Measurements from ENCODE around the gene WDFY3.

WDFY3 gene

GRCh38 chr4:84924434-84924833 lies 42.1 kb downstream of the WDFY3 start:
- no peaks in the 10 kb centered on the region for H3F3A ChIP-seq (ENCODE audit: insufficient read depth)
- H3K4me3 ChIP-seq (ENCODE audit: insufficient read depth, low read length, poor library complexity, severe bottlenecking) = no peak overlapping the region
- no peaks in the 10 kb centered on the region for H3K27me3 ChIP-seq (ENCODE audit: low read length)
- no peaks in the 10 kb centered on the region for H3K79me2 ChIP-seq (ENCODE audit: insufficient read depth, low read length)
- no peak overlapping the region for H3K9ac ChIP-seq (ENCODE audit: low read length)
- no peak overlapping the region for H3K27ac ChIP-seq (ENCODE audit: low read depth, low read length)
- no peaks in the 10 kb centered on the region for H3K9me2 ChIP-seq (replicated peaks; ENCODE audit: insufficient read depth, low read length)
- H3K9me3 ChIP-seq (ENCODE audit: insufficient read depth, low read length) = no peaks in the 10 kb centered on the region
- TF ChIP-seq CTCF (IDR thresholded peaks at IDR 0.05; ENCODE audit: insufficient read depth, low read length, poor library complexity, severe bottlenecking) (no peak), EZH2phosphoT487 (conservative IDR thresholded peaks at IDR 0.05; ENCODE audit: low read length) (no peak)
- no peak overlapping the region for H2AFZ ChIP-seq (ENCODE audit: low read depth, low read length, severe bottlenecking)
- H3K4me2 ChIP-seq (ENCODE audit: low read depth, low read length, poor library complexity, severe bottlenecking) = no peak overlapping the region
- H4K20me1 ChIP-seq (ENCODE audit: low read depth, low read length) = no peaks in the 10 kb centered on the region
- H3K36me3 ChIP-seq (ENCODE audit: low read length) = no peaks in the 10 kb centered on the region

DNA sequence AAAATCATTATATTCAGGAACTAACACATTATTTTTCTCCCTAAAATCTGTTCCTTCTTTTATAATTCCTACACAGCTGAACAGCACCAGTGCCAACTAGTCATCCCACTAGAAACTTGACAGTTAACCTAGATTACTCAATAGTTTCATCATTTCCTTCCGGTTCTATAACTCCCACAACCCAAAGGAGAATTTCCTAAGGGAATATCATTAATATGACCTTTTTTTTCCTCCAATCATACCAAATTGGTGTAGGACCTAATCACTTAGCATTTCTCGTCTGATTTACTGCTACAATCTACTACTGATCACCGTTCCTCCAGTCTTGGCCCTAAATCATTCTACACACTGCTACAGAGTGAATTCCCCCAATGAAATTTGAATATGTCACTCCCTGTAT lies 45.9 kb downstream of the WDFY3 start:
- Histone ChIP-seq H3K9me3 (ENCODE audit: insufficient read depth, low read length) (no peaks in the 10 kb centered on the region), H3F3A (ENCODE audit: insufficient read depth) (no peaks in the 10 kb centered on the region), H3K79me2 (ENCODE audit: insufficient read depth, low read length) (no peaks in the 10 kb centered on the region), H3K27ac (ENCODE audit: low read depth, low read length) (no peak overlapping the region), H3K36me3 (ENCODE audit: low read length) (no peaks in the 10 kb centered on the region), H2AFZ (ENCODE audit: low read depth, low read length, severe bottlenecking) (no peak overlapping the region), H4K20me1 (ENCODE audit: low read depth, low read length) (no peaks in the 10 kb centered on the region), H3K9me2 (replicated peaks; ENCODE audit: insufficient read depth, low read length) (no peaks in the 10 kb centered on the region), H3K4me3 (ENCODE audit: insufficient read depth, low read length, poor library complexity, severe bottlenecking) (no peak overlapping the region), H3K4me2 (ENCODE audit: low read depth, low read length, poor library complexity, severe bottlenecking) (no peak overlapping the region), H3K27me3 (ENCODE audit: low read length) (no peaks in the 10 kb centered on the region), H3K9ac (ENCODE audit: low read length) (no peak overlapping the region)
- no peak for TF ChIP-seq EZH2phosphoT487 (conservative IDR thresholded peaks at IDR 0.05; ENCODE audit: low read length)
- no peak for TF ChIP-seq CTCF (IDR thresholded peaks at IDR 0.05; ENCODE audit: insufficient read depth, low read length, poor library complexity, severe bottlenecking)

GRCh38 chr4:84917869-84918600 lies 48.5 kb downstream of the WDFY3 start:
- Histone ChIP-seq H3K9me2 (replicated peaks; ENCODE audit: insufficient read depth, low read length) (no peaks in the 10 kb centered on the region), H3K36me3 (ENCODE audit: low read length) (no peaks in the 10 kb centered on the region), H3K27ac (ENCODE audit: low read depth, low read length) (no peak overlapping the region), H2AFZ (ENCODE audit: low read depth, low read length, severe bottlenecking) (no peak overlapping the region), H3K79me2 (ENCODE audit: insufficient read depth, low read length) (no peaks in the 10 kb centered on the region), H3K9me3 (ENCODE audit: insufficient read depth, low read length) (no peaks in the 10 kb centered on the region), H3K27me3 (ENCODE audit: low read length) (no peaks in the 10 kb centered on the region), H3K4me2 (ENCODE audit: low read depth, low read length, poor library complexity, severe bottlenecking) (no peak overlapping the region), H3K4me3 (ENCODE audit: insufficient read depth, low read length, poor library complexity, severe bottlenecking) (no peak overlapping the region), H3F3A (ENCODE audit: insufficient read depth) (no peaks in the 10 kb centered on the region), H3K9ac (ENCODE audit: low read length) (no peak overlapping the region), H4K20me1 (ENCODE audit: low read depth, low read length) (no peaks in the 10 kb centered on the region)
- TF ChIP-seq CTCF (IDR thresholded peaks at IDR 0.05; ENCODE audit: insufficient read depth, low read length, poor library complexity, severe bottlenecking) (no peak), EZH2phosphoT487 (conservative IDR thresholded peaks at IDR 0.05; ENCODE audit: low read length) (no peak)

Measured in SU-DHL-6 (cell line).